ENCODE measurements around the gene AKAP13. TPM values are rescaled to one million over a fixed set of nuclear protein-coding genes. Genes with fewer than 3 reads are reported as not detected.

The AKAP13 gene
- polyA plus RNA-seq, 1 experiment: 13.6 TPM

DNA sequence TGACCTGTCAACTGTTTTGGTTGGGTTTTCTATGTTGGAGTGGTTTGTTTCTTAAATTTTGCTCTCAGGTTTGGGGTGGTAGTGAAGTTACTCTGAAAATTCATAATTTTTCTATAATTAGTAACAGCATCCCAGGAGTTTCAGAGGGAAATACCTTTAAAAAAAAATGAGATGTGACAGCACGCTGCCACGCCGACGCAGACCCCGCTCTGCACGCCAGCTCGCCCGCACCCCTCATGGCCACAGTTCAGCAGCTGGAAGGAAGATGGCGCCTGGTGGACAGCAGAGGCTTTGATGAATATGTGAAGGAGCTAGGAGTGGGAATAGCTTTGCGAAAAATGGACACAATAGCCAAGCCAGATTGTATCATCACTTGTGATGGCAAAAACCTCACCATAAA lies 34.6 kb downstream of the AKAP13 start:
- TF ChIP-seq CTCF (IDR thresholded peaks at IDR 0.05; ENCODE audit: insufficient read depth, low read depth, low read length): no peak
- Histone ChIP-seq H3K27me3 (ENCODE audit: control insufficient read depth, insufficient read depth, low read length) (no peaks in the 10 kb centered on the region), H3K36me3 (ENCODE audit: control insufficient read depth, insufficient read depth, low read length) (no peaks in the 10 kb centered on the region), H3K4me3 (ENCODE audit: low read depth, low read length) (no peak overlapping the region)
- ChIA-PET POLR2A (interaction anchor here (0.7 kb wide), 1 partner anchor 49 kb away, joined by 4 read pairs; no protein-coding TSS in a partner anchor), CTCF (interaction anchor here (0.7 to 6.9 kb wide), 9 partner anchors 32 to 126 kb away, joined by 3 to 50 read pairs (median 4); no protein-coding TSS in a partner anchor)
- no peak for DNase-seq (ENCODE audit: low read depth)

DNA sequence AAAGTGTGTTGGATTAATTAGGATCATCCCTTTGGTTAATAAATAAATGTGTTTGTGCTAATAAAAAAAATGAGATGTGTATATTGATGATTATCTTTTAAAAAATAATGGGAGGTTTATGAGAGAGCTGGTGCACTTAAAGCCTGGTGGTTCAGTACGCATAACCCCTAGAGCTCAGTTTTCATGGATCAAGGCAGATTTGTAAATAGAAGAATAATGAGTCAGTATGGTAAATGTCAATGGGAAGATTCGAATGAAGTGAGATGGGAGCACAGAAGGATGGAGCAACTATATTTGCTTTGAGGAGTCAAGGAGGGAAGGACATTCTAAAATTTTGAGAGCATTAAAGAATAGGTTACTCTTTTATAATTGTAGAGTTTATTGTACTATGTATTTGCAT lies 35.4 kb downstream of the AKAP13 start:
- ChIA-PET POLR2A (interaction anchor here (0.6 to 0.7 kb wide), 2 partner anchors 48 to 152 kb away, joined by 3 to 4 read pairs; no protein-coding TSS in a partner anchor), CTCF (interaction anchor here (0.9 to 6.9 kb wide), 7 partner anchors 84 to 126 kb away, joined by 3 to 50 read pairs (median 4); no protein-coding TSS in a partner anchor)
- DNase-seq (ENCODE audit: low read depth): no peak
- no peak for TF ChIP-seq CTCF (IDR thresholded peaks at IDR 0.05; ENCODE audit: insufficient read depth, low read depth, low read length)
- H3K4me3 ChIP-seq (ENCODE audit: low read depth, low read length): no peak overlapping the region
- no peaks in the 10 kb centered on the region for H3K27me3 ChIP-seq (ENCODE audit: control insufficient read depth, insufficient read depth, low read length)
- H3K36me3 ChIP-seq (ENCODE audit: control insufficient read depth, insufficient read depth, low read length): no peaks in the 10 kb centered on the region

DNA sequence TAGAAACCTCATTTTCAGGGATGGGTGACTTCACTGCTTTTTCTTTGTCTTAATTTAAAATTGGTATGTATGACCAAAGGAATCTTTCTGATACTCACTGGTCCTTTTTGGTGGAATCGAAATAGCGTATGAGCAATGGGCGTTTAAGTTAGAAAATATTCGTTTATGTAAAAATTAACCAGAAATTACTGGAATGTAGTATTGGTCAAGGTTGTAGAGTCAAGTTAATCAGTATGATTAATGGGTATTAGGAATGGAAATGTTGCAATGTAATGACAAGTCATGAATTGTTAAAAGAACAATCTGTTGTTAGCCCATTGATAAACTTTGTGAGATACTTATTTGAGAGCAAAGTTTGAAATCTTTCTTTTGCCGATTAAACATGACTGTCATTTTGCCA lies 36.9 kb downstream of the AKAP13 start:
- ChIA-PET CTCF (interaction anchor here (0.8 to 6.9 kb wide), 4 partner anchors 81 to 121 kb away, joined by 3 to 50 read pairs (median 4); no protein-coding TSS in a partner anchor), POLR2A (no interaction called here)

DNA sequence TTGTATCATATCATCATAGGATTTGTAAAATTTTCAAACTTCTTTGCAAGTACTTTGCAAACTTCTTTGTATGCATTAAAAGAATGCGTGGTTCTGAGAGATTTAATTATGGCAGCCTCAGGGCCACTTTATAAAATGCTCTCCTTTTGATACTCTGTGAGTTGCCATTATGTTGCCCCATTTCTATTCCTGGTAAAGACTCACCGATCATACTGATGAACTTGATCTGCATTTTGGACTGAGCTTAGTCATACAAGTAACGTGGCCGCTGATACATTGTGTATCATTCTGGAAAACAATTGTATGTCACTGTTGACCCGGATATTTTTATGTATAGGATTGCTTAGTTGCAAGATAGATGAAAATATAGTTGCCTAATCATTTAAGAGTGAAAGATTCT lies 38.8 kb downstream of the AKAP13 start:
- TF ChIP-seq CTCF (IDR thresholded peaks at IDR 0.05; ENCODE audit: insufficient read depth, low read depth, low read length): no peak
- Histone ChIP-seq H3K27me3 (ENCODE audit: control insufficient read depth, insufficient read depth, low read length) (no peaks in the 10 kb centered on the region), H3K4me3 (ENCODE audit: low read depth, low read length) (no peak overlapping the region), H3K36me3 (ENCODE audit: control insufficient read depth, insufficient read depth, low read length) (no peaks in the 10 kb centered on the region)
- ChIA-PET POLR2A (no interaction called here), CTCF (no interaction called here)
- no peak for DNase-seq (ENCODE audit: low read depth)

More for the DNA sequence above, 36.9 kb downstream of the AKAP13 start:
- Histone ChIP-seq H3K27me3 (ENCODE audit: control insufficient read depth, insufficient read depth, low read length) (no peaks in the 10 kb centered on the region), H3K4me3 (ENCODE audit: low read depth, low read length) (no peak overlapping the region), H3K36me3 (ENCODE audit: control insufficient read depth, insufficient read depth, low read length) (no peaks in the 10 kb centered on the region)
- TF ChIP-seq CTCF (IDR thresholded peaks at IDR 0.05; ENCODE audit: insufficient read depth, low read depth, low read length): no peak
- no peak for DNase-seq (ENCODE audit: low read depth)

DNA sequence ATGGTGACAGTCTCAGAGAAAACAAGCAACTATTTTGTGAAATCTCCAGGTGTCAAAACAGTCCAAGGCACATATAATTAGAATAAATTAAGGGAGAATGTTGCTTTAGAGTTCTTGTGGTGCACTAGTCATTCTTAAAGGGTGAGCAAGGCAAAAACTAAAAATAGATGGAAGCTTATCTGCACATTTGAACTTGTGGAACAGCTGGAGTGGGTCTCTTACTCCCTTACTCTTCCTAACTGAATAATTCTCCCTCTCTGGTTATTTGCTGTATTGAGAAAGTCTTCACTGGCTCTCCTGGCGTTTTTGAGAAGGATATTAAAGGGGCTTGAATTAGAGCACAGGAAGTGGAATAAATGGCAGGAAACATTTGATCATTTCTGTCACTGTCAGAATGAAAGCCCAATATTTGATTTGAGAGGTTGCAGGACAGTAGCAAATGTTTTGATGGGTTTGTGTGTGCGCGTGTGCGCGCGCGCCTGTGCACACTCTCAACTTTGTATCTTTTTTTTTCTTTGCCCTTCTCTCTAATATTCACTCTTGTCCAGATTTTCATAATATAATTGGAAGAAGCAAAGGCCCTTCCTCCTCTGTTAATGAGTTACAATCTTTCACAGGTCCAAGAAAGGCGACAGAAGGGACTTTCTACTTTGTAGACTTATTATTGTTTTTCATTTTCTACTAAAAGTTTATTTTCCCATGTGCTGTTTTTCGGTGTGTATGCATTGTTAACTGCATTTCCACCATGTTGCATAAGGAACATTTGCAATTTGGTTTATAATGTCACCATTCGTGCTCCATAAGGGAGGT lies 40.9 kb downstream of the AKAP13 start:
- CTCF ChIA-PET: interaction anchor here (0.9 kb wide), 1 partner anchor 90 kb away, joined by 3 read pairs; no protein-coding TSS in a partner anchor
- H3K36me3 ChIP-seq (ENCODE audit: control insufficient read depth, insufficient read depth, low read length): no peaks in the 10 kb centered on the region
- H3K27me3 ChIP-seq (ENCODE audit: control insufficient read depth, insufficient read depth, low read length): no peaks in the 10 kb centered on the region
- no peak overlapping the region for H3K4me3 ChIP-seq (ENCODE audit: low read depth, low read length)
- DNase-seq (ENCODE audit: low read depth): no peak
- POLR2A ChIA-PET: no interaction called here
- no peak for TF ChIP-seq CTCF (IDR thresholded peaks at IDR 0.05; ENCODE audit: insufficient read depth, low read depth, low read length)

All from BJ (cell line).